Endothelial cell of umbilical vein (primary cell): ENCODE data around the gene TOPAZ1. TPM values are rescaled to one million over a fixed set of nuclear protein-coding genes. Genes with fewer than 3 reads are reported as not detected.
A peak's percentile ranks its signal among the peaks of the same experiment; 100 is the strongest.

Experiments used
- BruUV-seq: library from RNA; stranded (reverse); fragments of 400-500 nt; replicated peaks from 2 replicates; lab custom pipeline; 2021; lab: Mats Ljungman, UMichigan
- CTCF ChIA-PET: fragments of 300-600, 350-600 bp; sonication (Branson Sonifier 250); formaldehyde crosslinking; loops from one replicate; lab custom pipeline; 2021; ENCODE audit warnings: antibody characterized with exemption, inconsistent platforms; lab: Charles Lee
- POLR2A ChIA-PET: fragments of 300-600, 350-600 bp; sonication (Branson Sonifier 250); formaldehyde crosslinking; loops from one replicate; lab custom pipeline; 2021; ENCODE audit warnings: antibody characterized with exemption, inconsistent platforms; lab: Charles Lee
- DNase-seq: peaks from one replicate; pipeline ENCODE4 v3.0.0-alpha.2; 2011; ENCODE audit warnings: low read depth, low spot score
- FAIRE-seq: peaks from 2 replicates; lab custom pipeline; 2011; peaks lifted over from hg19 to GRCh38; lab: Jason Lieb, UNC
- H2AFZ ChIP-seq: 2 replicates; pipeline ENCODE4 v1.6.0; 2012; ENCODE audit warnings: low read depth, low read length, control low read depth, inconsistent platforms
- H3K27ac ChIP-seq: 2 replicates; pipeline ENCODE4 v1.5.1; 2011; ENCODE audit warnings: low read depth, mild to moderate bottlenecking, control low read depth, low read length, moderate library complexity; ENCODE audit not compliant: insufficient read depth
- H3K27me3 ChIP-seq, 2 experiments: 2 replicates each; pipeline versions ENCODE4 v1.6.0 to v1.6.1; 2011; ENCODE audit warnings: low read length in 2 of 2, mixed read lengths in 1 of 2; ENCODE audit not compliant: control insufficient read depth in 2 of 2, insufficient read depth in 2 of 2
- H3K36me3 ChIP-seq, 2 experiments: 2 replicates in 1 of 2; 3 replicates in 1 of 2; pipeline ENCODE4 v1.5.1; 2011; ENCODE audit warnings: low read length in 2 of 2, mild to moderate bottlenecking in 1 of 2, moderate library complexity in 1 of 2; ENCODE audit not compliant: control insufficient read depth in 2 of 2, insufficient read depth in 2 of 2; ENCODE audit errors: extremely low read depth in 1 of 2
- H3K4me1 ChIP-seq: 3 replicates; pipeline ENCODE4 v1.5.1; 2011; ENCODE audit warnings: mild to moderate bottlenecking, low read length; ENCODE audit not compliant: control insufficient read depth, insufficient read depth; ENCODE audit errors: extremely low read depth
- H3K4me2 ChIP-seq: 2 replicates; pipeline ENCODE4 v1.6.1; 2011; ENCODE audit warnings: low read length, control low read depth, mixed read lengths; ENCODE audit not compliant: insufficient read depth
- H3K4me3 ChIP-seq, 3 experiments: fragments of 200-600 bp in 1 of 3; sonication (generic), shearing (Covaris generic) in 1 of 3; replicated peaks in 1 of 3; 2 replicates each; pipeline ENCODE4 v1.5.1; 2011 to 2016; ENCODE audit warnings: control low read depth in 3 of 3, low read length in 3 of 3, mild to moderate bottlenecking in 2 of 3, inconsistent platforms in 1 of 3, low read depth in 1 of 3, moderate library complexity in 1 of 3; ENCODE audit not compliant: insufficient read depth in 1 of 3
- H3K79me2 ChIP-seq: 2 replicates; pipeline ENCODE4 v1.6.0; 2012; ENCODE audit warnings: low read length, inconsistent platforms; ENCODE audit not compliant: control insufficient read depth, insufficient read depth
- H3K9ac ChIP-seq: replicated peaks from 2 replicates; pipeline ENCODE3; 2011; ENCODE audit warnings: low read length, control low read depth; ENCODE audit not compliant: insufficient read depth; ENCODE audit errors: extremely low read depth
- H3K9me1 ChIP-seq: replicated peaks from 3 replicates; pipeline ENCODE4 v1.6.0; 2011; ENCODE audit warnings: mild to moderate bottlenecking, low read length; ENCODE audit not compliant: control insufficient read depth, insufficient read depth; ENCODE audit errors: extremely low read depth
- H3K9me3 ChIP-seq: replicated peaks from 2 replicates; pipeline ENCODE4 v1.5.1; 2012; ENCODE audit warnings: low read length, inconsistent platforms; ENCODE audit not compliant: control insufficient read depth, insufficient read depth
- H4K20me1 ChIP-seq: replicated peaks from 2 replicates; pipeline ENCODE3; 2011; ENCODE audit warnings: mild to moderate bottlenecking, low read length; ENCODE audit not compliant: control insufficient read depth, insufficient read depth; ENCODE audit errors: extremely low read depth
- CTCF ChIP-seq, 2 donors: IDR thresholded peaks; 1 replicate in 1 of 2; 2 replicates in 1 of 2; pipeline ENCODE4 v1.5.1; 2011; ENCODE audit warnings: low read length in 2 of 2, mild to moderate bottlenecking in 2 of 2, moderate library complexity in 2 of 2, control low read depth in 1 of 2, inconsistent platforms in 1 of 2, low read depth in 1 of 2; ENCODE audit not compliant: insufficient read depth in 1 of 2; ENCODE audit errors: extremely low read depth in 1 of 2
- EZH2 ChIP-seq: IDR thresholded peaks from 2 replicates; pipeline ENCODE4 v1.6.1; 2012; ENCODE audit warnings: borderline replicate concordance, low read depth, mild to moderate bottlenecking, moderate library complexity, low read length, inconsistent platforms; ENCODE audit not compliant: severe bottlenecking
- FOS ChIP-seq: IDR thresholded peaks from 2 replicates; pipeline ENCODE4 v1.6.1; 2011; ENCODE audit warnings: mild to moderate bottlenecking, low read length, moderate library complexity, borderline replicate concordance; ENCODE audit not compliant: insufficient read depth
- GATA2 ChIP-seq: IDR thresholded peaks from 2 replicates; pipeline ENCODE4 v1.7.0; 2011; ENCODE audit warnings: low read depth, mild to moderate bottlenecking, moderate library complexity, mixed read lengths, low read length; ENCODE audit not compliant: insufficient read length, insufficient read depth
- JUN ChIP-seq: IDR thresholded peaks from 2 replicates; pipeline ENCODE4 v1.6.1; 2011; ENCODE audit warnings: borderline replicate concordance, low read depth; ENCODE audit not compliant: insufficient read length, insufficient read depth
- MAX ChIP-seq: IDR thresholded peaks from 2 replicates; pipeline ENCODE4 v1.6.1; 2011; ENCODE audit not compliant: insufficient read depth, insufficient read length
- MYC ChIP-seq: IDR thresholded peaks from one replicate; pipeline ENCODE4 v1.6.1; 2011; ENCODE audit warnings: mild to moderate bottlenecking, low read depth, low read length
- POLR2A ChIP-seq: IDR thresholded peaks from 2 replicates; pipeline ENCODE4 v1.6.1; 2012; ENCODE audit warnings: low read depth, mild to moderate bottlenecking, control low read depth, low read length
- POLR2AphosphoS5 ChIP-seq: IDR thresholded peaks from 2 replicates; pipeline ENCODE4 v1.6.1; 2012; ENCODE audit warnings: low read depth, mild to moderate bottlenecking, control low read depth, low read length, moderate library complexity; ENCODE audit not compliant: insufficient read depth
- dilution Hi-C: fragments of 300-500 bp; cut with MboI; formaldehyde crosslinking; loops from one replicate; pipeline ENCODE4 v1.15.0; 2019; ENCODE audit warnings: low sequenced_read_pairs; ENCODE audit not compliant: extremely low pct_ligation_motif_present
- intact Hi-C: fragments of 100-400 bp; cut with micrococcal nuclease; formaldehyde crosslinking; loops from one replicate; pipeline ENCODE4 v1.10.0; 2022
- polyA plus RNA-seq, 4 experiments: library from polyadenylated mRNA; depleted of rRNA in 3 of 4; stranded (reverse) in 3 of 4; unstranded in 1 of 4; fragments of >200 nt; gene quantifications; 2 replicates each; pipeline versions ENCODE4 v1.2.1 to v1.2.3, GENCODE V29; 2011 to 2012; ENCODE audit warnings: missing spikeins in 1 of 4
- total RNA-seq: library from RNA; stranded (reverse); gene quantifications from 2 replicates; pipeline ENCODE4 v1.2.3, GENCODE V29; 2021

The TOPAZ1 gene
- total and polyA plus RNA-seq, 2 donors (not counting 3 experiments of a cell fraction or from before 2014, with no cell fraction given), result not detected

- no peaks in the 10 kb centered on the region for H4K20me1 ChIP-seq
- FAIRE-seq, result no peak
- dilution Hi-C loops, result no loop called here
- H3K9ac ChIP-seq, result no peak overlapping the region
- H3K79me2 ChIP-seq, result no peaks in the 10 kb centered on the region
- TF ChIP-seq POLR2AphosphoS5, result no peak
- no peak for TF ChIP-seq CTCF (IDR thresholded peaks at IDR 0.05; ENCODE audit: extremely low read depth in 1 of 2, insufficient read depth in 1 of 2, low read depth in 1 of 2, low read length in 2 of 2)
- TF ChIP-seq FOS, result no peak
- no peak for TF ChIP-seq MAX
- no peak for TF ChIP-seq GATA2
- no peak for TF ChIP-seq EZH2
- TF ChIP-seq JUN, result no peak
- no peak for TF ChIP-seq MYC
- no peak for TF ChIP-seq POLR2A
- H3K4me3 ChIP-seq, result no peak overlapping the region
- H3K9me1 ChIP-seq, result no peaks in the 10 kb centered on the region
- H2AFZ ChIP-seq, result peak overlapping the region; percentile 38
- BruUV-seq, result no TSS peak
- POLR2A ChIA-PET, result no interaction called here
- H3K4me2 ChIP-seq, result peak overlapping the region; percentile 74
- H3K4me1 ChIP-seq, result peaks cover 12% of the 10 kb centered on the region
- CTCF ChIA-PET, result interaction anchor here (1.8 to 3.8 kb wide), 3 partner anchors 8 to 38 kb away, joined by 8 to 31 read pairs (median 8); no protein-coding TSS in a partner anchor
- intact Hi-C loops, result loop anchor here (1.0 to 5.0 kb wide), 7 partner anchors 38 to 949 kb away; partner anchors contain the start of genes ABHD5 and SNRK
- no peak overlapping the region for H3K27ac ChIP-seq
- no peaks in the 10 kb centered on the region for H3K9me3 ChIP-seq
- peak; percentile 12 for DNase-seq
- no peaks in the 10 kb centered on the region for H3K27me3 ChIP-seq
- H3K36me3 ChIP-seq, result no peaks in the 10 kb centered on the region
These were observed 5.2 kb upstream of the TOPAZ1 start for GRCh38 chr3:44236485-44236908.
